ENCODE data around the gene BACH2. TPM values are rescaled to one million over a fixed set of nuclear protein-coding genes. Genes with fewer than 3 reads are reported as not detected.

BACH2 gene
- total RNA-seq: under 0.01 and 0.19 TPM in 2 replicates

DNA sequence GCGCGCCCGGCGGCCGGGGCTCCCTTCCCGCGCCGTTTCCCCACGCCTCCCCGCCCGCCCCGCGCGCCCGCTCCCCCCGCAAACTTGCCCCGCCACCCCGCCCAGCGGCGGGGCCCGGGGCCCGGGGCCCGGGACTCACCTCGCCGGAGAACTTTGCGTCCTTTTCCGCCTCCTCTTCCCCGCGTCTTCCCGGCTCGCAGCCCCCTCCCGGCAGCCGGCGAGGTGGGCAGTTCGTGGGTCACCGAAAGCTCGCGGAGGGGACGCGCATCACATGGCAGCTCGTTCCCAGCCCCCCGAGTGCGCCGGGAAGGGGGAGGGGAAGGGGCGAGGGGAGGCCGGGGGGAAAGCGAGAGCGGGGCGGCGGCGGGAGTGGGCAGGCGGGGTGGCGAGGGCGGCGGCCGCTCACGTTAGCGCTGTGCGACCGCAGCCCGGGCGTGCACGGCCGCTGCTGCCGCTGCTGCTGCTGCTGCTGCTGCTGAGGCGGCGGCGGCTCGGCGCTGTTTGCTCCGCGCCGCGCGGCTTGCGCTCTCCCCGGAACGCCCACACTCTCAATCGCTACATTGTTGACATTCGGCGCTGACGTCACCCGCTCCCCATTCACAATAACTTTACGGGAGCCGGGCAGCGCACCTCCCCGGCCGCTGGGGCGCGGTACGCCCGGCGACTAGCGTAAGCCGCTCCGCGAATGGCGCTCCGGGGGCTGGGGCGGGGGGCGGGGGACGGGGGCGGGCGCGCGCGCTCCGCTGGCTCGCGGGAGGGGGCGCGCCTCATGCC is at the start of gene BACH2:
BACH2 (minus strand) TSS at position 503 of the 774 bp plus-strand sequence. CDS start 287,999 bp downstream, outside the sequence.

GRCh38 chr6:89894169-89894568 is 402.5 kb downstream of the BACH2 start, which contains the start of gene GJA10:
Gene GJA10 (plus strand): TSS chr6:89894469. CDS start chr6:89894469, 0 bp downstream.

